Endothelial cell (in vitro differentiated cells): Measurements from ENCODE around the gene SHROOM3. TPM values are rescaled to one million over a fixed set of nuclear protein-coding genes. Genes with fewer than 3 reads are reported as not detected.

Experiments
- DNase-seq: peaks from one replicate; pipeline ENCODE4 v3.0.0; 2021; ENCODE audit warnings: low spot score
- H3K27ac Mint-ChIP-seq: one replicate; pipeline ENCODE4 v1.8.0; 2021; ENCODE audit warnings: mixed read lengths, inconsistent platforms; ENCODE audit not compliant: unreplicated experiment
- H3K27me3 Mint-ChIP-seq: one replicate; pipeline ENCODE4 v1.8.0; 2021; ENCODE audit warnings: mild to moderate bottlenecking, moderate library complexity, mixed read lengths, inconsistent platforms; ENCODE audit not compliant: unreplicated experiment
- H3K36me3 Mint-ChIP-seq: one replicate; pipeline ENCODE4 v1.8.0; 2021; ENCODE audit warnings: mild to moderate bottlenecking, low read depth, mixed read lengths, inconsistent platforms; ENCODE audit not compliant: unreplicated experiment
- H3K4me1 Mint-ChIP-seq: one replicate; pipeline ENCODE4 v1.8.0; 2021; ENCODE audit warnings: mild to moderate bottlenecking, mixed read lengths, inconsistent platforms; ENCODE audit not compliant: unreplicated experiment
- H3K4me3 Mint-ChIP-seq: one replicate; pipeline ENCODE4 v1.8.0; 2021; ENCODE audit warnings: mild to moderate bottlenecking, mixed read lengths, inconsistent platforms; ENCODE audit not compliant: unreplicated experiment
- H3K9me3 Mint-ChIP-seq: one replicate; pipeline ENCODE4 v1.8.0; 2021; ENCODE audit warnings: mixed read lengths, inconsistent platforms; ENCODE audit not compliant: unreplicated experiment
- total RNA-seq: library from RNA; stranded (reverse); fragmentation: NEBNext Ultra II Directional; extraction: Animal tissue kit (Norgen Biotek cat#: 25700); gene quantifications from one replicate; pipeline ENCODE4 v1.2.1, GENCODE V29; 2021; ENCODE audit not compliant: unreplicated experiment
- TF ChIP-seq, protein P1 (sequence below): fragments of 200-600 bp; sonication (generic); IDR thresholded peaks from one replicate; pipeline ENCODE4 v1.5.0; 2021; ENCODE audit warnings: antibody characterized with exemption; ENCODE audit not compliant: unreplicated experiment

The SHROOM3 gene
- total RNA-seq, 1 donor from 2014 or later, result 7.9 TPM

DNA sequence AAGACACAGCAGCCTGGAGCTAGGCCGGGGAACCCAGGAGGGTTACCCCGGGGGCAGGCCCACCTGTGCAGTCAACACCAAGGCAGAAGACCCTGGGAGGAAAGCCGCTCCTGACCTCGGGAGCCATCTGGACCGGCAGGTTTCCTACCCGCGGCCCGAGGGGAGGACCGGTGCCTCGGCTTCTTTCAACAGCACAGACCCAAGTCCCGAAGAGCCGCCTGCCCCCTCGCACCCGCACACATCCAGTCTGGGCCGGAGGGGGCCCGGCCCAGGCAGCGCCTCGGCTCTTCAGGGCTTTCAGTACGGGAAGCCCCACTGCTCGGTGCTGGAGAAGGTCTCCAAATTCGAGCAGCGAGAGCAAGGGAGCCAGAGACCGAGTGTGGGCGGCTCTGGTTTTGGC, 305.2 kb downstream of the SHROOM3 start:
- no peak overlapping the region for H3K4me3 Mint-ChIP-seq
- H3K36me3 Mint-ChIP-seq, result peaks cover 9% of the 10 kb centered on the region
- no peak overlapping the region for H3K27ac Mint-ChIP-seq
- peaks cover 32% of the 10 kb centered on the region for H3K4me1 Mint-ChIP-seq
- no peak for DNase-seq
- TF ChIP-seq, protein P1, sequence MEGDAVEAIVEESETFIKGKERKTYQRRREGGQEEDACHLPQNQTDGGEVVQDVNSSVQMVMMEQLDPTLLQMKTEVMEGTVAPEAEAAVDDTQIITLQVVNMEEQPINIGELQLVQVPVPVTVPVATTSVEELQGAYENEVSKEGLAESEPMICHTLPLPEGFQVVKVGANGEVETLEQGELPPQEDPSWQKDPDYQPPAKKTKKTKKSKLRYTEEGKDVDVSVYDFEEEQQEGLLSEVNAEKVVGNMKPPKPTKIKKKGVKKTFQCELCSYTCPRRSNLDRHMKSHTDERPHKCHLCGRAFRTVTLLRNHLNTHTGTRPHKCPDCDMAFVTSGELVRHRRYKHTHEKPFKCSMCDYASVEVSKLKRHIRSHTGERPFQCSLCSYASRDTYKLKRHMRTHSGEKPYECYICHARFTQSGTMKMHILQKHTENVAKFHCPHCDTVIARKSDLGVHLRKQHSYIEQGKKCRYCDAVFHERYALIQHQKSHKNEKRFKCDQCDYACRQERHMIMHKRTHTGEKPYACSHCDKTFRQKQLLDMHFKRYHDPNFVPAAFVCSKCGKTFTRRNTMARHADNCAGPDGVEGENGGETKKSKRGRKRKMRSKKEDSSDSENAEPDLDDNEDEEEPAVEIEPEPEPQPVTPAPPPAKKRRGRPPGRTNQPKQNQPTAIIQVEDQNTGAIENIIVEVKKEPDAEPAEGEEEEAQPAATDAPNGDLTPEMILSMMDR, result no peak
- H3K9me3 Mint-ChIP-seq, result no peaks in the 10 kb centered on the region
- H3K27me3 Mint-ChIP-seq, result peaks cover 2% of the 10 kb centered on the region

DNA sequence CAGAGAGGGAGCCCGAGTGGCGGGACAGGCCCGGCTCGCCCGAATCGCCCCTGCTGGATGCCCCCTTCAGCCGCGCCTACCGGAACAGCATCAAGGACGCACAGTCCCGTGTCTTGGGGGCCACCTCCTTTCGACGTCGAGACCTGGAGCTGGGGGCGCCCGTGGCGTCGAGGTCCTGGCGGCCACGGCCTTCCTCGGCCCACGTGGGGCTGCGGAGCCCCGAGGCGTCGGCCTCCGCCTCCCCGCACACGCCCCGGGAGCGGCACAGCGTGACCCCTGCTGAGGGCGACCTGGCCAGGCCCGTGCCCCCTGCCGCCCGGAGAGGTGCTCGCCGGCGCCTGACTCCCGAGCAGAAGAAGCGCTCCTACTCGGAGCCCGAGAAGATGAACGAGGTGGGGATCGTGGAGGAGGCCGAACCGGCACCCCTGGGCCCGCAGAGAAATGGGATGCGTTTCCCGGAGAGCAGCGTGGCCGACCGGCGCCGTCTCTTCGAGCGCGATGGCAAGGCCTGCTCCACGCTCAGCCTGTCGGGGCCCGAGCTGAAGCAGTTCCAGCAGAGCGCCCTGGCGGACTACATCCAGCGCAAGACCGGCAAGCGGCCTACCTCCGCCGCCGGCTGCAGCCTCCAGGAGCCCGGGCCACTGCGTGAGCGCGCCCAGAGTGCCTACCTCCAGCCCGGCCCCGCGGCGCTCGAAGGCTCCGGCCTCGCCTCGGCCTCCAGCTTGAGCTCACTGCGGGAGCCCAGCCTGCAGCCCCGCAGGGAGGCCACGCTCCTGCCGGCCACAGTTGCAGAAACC, 306.0 kb downstream of the SHROOM3 start:
- Mint-ChIP-seq H3K9me3 (no peaks in the 10 kb centered on the region), H3K27me3 (peaks cover 2% of the 10 kb centered on the region), H3K4me3 (no peak overlapping the region), H3K36me3 (peaks cover 9% of the 10 kb centered on the region), H3K27ac (no peak overlapping the region), H3K4me1 (peaks cover 32% of the 10 kb centered on the region)
- DNase-seq, result no peak
- TF ChIP-seq, protein P1, result no peak

DNA sequence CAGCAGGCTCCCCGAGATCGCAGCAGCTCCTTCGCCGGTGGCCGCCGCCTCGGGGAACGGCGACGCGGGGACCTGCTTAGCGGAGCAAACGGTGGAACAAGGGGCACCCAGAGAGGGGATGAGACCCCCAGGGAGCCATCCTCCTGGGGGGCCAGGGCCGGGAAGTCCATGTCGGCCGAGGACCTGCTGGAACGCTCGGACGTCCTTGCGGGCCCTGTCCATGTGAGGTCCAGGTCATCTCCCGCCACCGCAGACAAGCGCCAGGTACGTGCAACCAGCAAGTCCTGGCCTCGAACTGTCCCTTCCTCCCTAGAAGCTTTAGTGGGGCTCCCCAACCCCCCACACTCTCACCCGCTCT, 306.6 kb downstream of the SHROOM3 start:
- peaks cover 9% of the 10 kb centered on the region for H3K36me3 Mint-ChIP-seq
- TF ChIP-seq, protein P1, result no peak
- DNase-seq, result no peak
- peak overlapping the region; percentile 39 for H3K27ac Mint-ChIP-seq
- peak overlapping the region; percentile 4 for H3K4me3 Mint-ChIP-seq
- no peaks in the 10 kb centered on the region for H3K9me3 Mint-ChIP-seq
- peaks cover 2% of the 10 kb centered on the region for H3K27me3 Mint-ChIP-seq
- peaks cover 27% of the 10 kb centered on the region for H3K4me1 Mint-ChIP-seq

DNA sequence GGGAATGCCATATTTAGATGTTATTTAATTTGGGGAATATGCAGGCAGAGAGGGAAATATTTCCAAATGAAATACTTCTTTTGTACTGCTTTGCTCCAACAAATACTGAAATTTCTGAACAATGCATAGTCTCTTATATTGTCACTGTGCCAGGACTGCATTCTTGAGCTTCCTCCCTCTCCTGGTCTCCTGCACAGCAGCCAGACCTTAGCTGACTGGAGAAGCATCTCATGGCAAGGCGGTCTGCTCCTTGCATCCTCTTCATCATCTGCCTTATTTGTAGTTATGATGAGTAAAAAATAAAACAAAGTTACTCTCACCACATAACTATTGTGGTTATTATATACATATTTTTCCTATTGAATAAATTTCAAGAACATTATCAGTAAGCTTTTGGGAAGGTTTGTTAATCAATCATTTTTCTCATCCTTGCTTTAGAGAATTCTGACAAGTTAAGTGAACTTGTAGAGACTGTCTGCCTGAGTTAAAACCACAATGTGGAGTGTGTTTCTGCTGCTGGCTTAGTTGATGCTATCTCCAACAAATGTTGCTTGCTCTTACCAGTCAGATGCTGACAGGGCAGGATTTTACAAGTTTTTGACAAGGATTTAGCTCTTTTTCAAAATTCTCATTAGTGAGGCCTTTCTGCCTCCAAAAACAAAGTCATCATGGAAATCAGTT, 309.4 kb downstream of the SHROOM3 start:
- TF ChIP-seq, protein P1, result no peak
- Mint-ChIP-seq H3K4me1 (peaks cover 23% of the 10 kb centered on the region), H3K4me3 (no peak overlapping the region), H3K27me3 (peaks cover 2% of the 10 kb centered on the region), H3K36me3 (peaks cover 9% of the 10 kb centered on the region), H3K27ac (no peak overlapping the region), H3K9me3 (no peaks in the 10 kb centered on the region)
- DNase-seq, result no peak

DNA sequence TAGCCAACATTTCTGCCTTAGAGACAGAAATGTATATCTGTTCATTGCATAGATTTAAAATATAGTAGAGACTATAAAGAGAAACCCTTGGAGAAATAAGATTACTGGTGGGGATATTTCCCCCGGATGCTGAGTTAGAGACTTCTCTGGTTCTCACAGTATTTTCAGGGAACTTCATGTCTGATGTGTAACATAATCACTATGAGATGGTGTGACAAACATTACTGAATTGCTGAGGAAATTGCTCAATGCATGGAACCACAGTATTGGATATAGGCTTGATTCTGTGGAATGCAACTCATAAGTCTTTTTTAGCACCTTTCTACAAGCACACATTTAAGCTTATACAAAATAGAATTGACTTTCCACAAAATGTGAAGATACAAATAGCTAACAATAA, 310.2 kb downstream of the SHROOM3 start:
- Mint-ChIP-seq H3K36me3 (peaks cover 4% of the 10 kb centered on the region), H3K27ac (no peak overlapping the region), H3K4me1 (peaks cover 23% of the 10 kb centered on the region)

More for the DNA sequence above, 310.2 kb downstream of the SHROOM3 start:
- TF ChIP-seq, protein P1, result no peak
- DNase-seq, result no peak
- H3K9me3 Mint-ChIP-seq, result no peaks in the 10 kb centered on the region
- H3K27me3 Mint-ChIP-seq, result peaks cover 2% of the 10 kb centered on the region
- H3K4me3 Mint-ChIP-seq, result no peak overlapping the region
